Gastroesophageal sphincter (tissue), 3 donors: Measurements from ENCODE around the gene SATB2.

ENCODE experiments used
- EP300 ChIP-seq: sonication (generic); formaldehyde crosslinking; IDR thresholded peaks from one replicate; pipeline ENCODE4 v1.6.1; 2017; ENCODE audit warnings: antibody characterized with exemption, mild to moderate bottlenecking
- POLR2A ChIP-seq, 2 donors: fragments of 450-650 bp; IDR thresholded peaks; one replicate each; pipeline ENCODE4 v1.6.1; 2017; ENCODE audit warnings: antibody characterized with exemption in 2 of 2, mild to moderate bottlenecking in 2 of 2, moderate library complexity in 1 of 2
- POLR2AphosphoS5 ChIP-seq: sonication (generic); formaldehyde crosslinking; IDR thresholded peaks from one replicate; pipeline ENCODE4 v1.6.1; 2017; ENCODE audit warnings: antibody characterized with exemption
- TF ChIP-seq, protein P1 (sequence below), 4 experiments: fragments of 200-600 bp in 2 of 4; fragments of 450-650 bp in 2 of 4; sonication (generic) in 1 of 4; IDR thresholded peaks; one replicate each; pipeline ENCODE4 v1.5.1; 2017 to 2019; ENCODE audit warnings: antibody characterized with exemption in 4 of 4, mild to moderate bottlenecking in 2 of 4, moderate library complexity in 2 of 4

DNA sequence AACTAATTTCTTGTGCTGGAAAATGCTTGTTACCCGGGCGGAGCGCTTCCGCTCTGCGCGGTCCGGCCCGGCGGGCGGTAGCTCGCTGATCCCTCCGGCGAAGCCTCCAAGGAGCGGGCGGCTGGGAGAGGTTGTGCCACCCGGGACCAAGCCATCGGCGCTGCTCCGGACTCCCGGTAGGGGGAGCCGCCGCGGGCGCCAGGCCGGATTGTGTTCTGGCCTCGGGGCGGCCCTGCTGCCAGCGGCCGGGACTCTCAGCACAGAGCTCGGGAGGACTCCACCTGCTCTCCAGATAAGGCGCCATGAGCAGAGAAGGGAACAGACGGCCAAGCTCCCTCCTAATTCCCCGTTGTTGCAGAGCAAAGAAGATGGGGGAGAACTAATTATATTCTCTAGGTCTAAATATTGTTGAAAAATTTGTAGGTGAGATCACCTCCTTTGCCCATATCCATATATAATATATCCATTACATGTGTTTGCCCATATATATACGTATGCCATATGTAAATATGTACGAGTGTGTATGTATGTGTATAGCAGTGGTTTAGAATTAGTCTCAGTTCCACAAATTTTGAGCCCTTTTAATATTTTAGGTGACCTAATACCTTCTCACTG lies 13.8 kb upstream of the SATB2 start:
- TF ChIP-seq POLR2A (IDR thresholded peaks at IDR 0.05) (no peak), POLR2AphosphoS5 (no peak), EP300 (no peak)
- TF ChIP-seq, protein P1, sequence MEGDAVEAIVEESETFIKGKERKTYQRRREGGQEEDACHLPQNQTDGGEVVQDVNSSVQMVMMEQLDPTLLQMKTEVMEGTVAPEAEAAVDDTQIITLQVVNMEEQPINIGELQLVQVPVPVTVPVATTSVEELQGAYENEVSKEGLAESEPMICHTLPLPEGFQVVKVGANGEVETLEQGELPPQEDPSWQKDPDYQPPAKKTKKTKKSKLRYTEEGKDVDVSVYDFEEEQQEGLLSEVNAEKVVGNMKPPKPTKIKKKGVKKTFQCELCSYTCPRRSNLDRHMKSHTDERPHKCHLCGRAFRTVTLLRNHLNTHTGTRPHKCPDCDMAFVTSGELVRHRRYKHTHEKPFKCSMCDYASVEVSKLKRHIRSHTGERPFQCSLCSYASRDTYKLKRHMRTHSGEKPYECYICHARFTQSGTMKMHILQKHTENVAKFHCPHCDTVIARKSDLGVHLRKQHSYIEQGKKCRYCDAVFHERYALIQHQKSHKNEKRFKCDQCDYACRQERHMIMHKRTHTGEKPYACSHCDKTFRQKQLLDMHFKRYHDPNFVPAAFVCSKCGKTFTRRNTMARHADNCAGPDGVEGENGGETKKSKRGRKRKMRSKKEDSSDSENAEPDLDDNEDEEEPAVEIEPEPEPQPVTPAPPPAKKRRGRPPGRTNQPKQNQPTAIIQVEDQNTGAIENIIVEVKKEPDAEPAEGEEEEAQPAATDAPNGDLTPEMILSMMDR (IDR thresholded peaks at IDR 0.05), result peak in 3 of 4 experiments; percentile 40 to 74 (median 64)
